Activated naive CD8-positive, alpha-beta T cell treated with anti-CD3 and anti-CD28 coated beads, Interleukin-2, amount 50 U/mL, for 16 hours (primary cell): ENCODE data around the gene ARSI.

ENCODE experiments used
- DNase-seq: peaks from one replicate; pipeline ENCODE4 v3.0.0-alpha.2; 2020; ENCODE audit warnings: low read depth, low spot score

The ARSI gene

GRCh38 chr5:150293091-150293941 lies 9.4 kb downstream of the ARSI start:
- no peak for DNase-seq

GRCh38 chr5:150291388-150292385 lies 11.0 kb downstream of the ARSI start:
- DNase-seq: no peak

- no peak for DNase-seq
Measured at GRCh38 chr5:150289551-150290390, 12.9 kb downstream of the ARSI start, which contains the start of gene CAMK2A. Gene CAMK2A (minus strand): TSS chr5:150289773. CDS start chr5:150289625, 148 bp downstream.

GRCh38 chr5:150288791-150289190 lies 13.9 kb downstream of the ARSI start:
- DNase-seq: no peak

GRCh38 chr5:150288361-150288760 lies 14.3 kb downstream of the ARSI start:
- no peak for DNase-seq

- DNase-seq: no peak
Measured at GRCh38 chr5:150286820-150287219, 15.9 kb downstream of the ARSI start.

- no peak for DNase-seq
Measured at GRCh38 chr5:150285114-150285513, 17.6 kb downstream of the ARSI start.

- DNase-seq: no peak
Measured at GRCh38 chr5:150284311-150284710, 18.4 kb downstream of the ARSI start.

GRCh38 chr5:150283904-150284303 lies 18.8 kb downstream of the ARSI start:
- DNase-seq: no peak

- DNase-seq: no peak
Measured at GRCh38 chr5:150281987-150282386, 20.7 kb downstream of the ARSI start.

- DNase-seq: no peak
Measured at GRCh38 chr5:150279330-150280020, 23.2 kb downstream of the ARSI start.

- no peak for DNase-seq
Measured at GRCh38 chr5:150278916-150279315, 23.8 kb downstream of the ARSI start.

- no peak for DNase-seq
Measured at GRCh38 chr5:150278046-150278730, 24.5 kb downstream of the ARSI start.

GRCh38 chr5:150277043-150277442 lies 25.7 kb downstream of the ARSI start:
- no peak for DNase-seq

- no peak for DNase-seq
Measured at GRCh38 chr5:150274811-150275210, 27.9 kb downstream of the ARSI start.

GRCh38 chr5:150272531-150272930 lies 30.2 kb downstream of the ARSI start:
- no peak for DNase-seq

- no peak for DNase-seq
Measured at GRCh38 chr5:150271923-150272322, 30.8 kb downstream of the ARSI start.

- DNase-seq: no peak
Measured at GRCh38 chr5:150271296-150271692, 31.4 kb downstream of the ARSI start.

- no peak for DNase-seq
Measured at GRCh38 chr5:150270541-150271295, 32.0 kb downstream of the ARSI start.
